ENCODE measurements around the gene PLXNA2. TPM values are rescaled to one million over a fixed set of nuclear protein-coding genes. Genes with fewer than 3 reads are reported as not detected.

Gene PLXNA2
- total RNA-seq, 2 experiments from 2014 or later: 0.08 TPM; not detected in 1

- Mint-ChIP-seq H3K9me3 (no peaks in the 10 kb centered on the region), H3K36me3 (no peaks in the 10 kb centered on the region), H3K4me3 (no peak overlapping the region), H3K27ac (no peak overlapping the region), H3K4me1 (no peaks in the 10 kb centered on the region), H3K27me3 (no peaks in the 10 kb centered on the region)
- DNase-seq: no peak
Observed at GRCh38 chr1:208200116-208200515, 44.1 kb downstream of the PLXNA2 start.

DNA sequence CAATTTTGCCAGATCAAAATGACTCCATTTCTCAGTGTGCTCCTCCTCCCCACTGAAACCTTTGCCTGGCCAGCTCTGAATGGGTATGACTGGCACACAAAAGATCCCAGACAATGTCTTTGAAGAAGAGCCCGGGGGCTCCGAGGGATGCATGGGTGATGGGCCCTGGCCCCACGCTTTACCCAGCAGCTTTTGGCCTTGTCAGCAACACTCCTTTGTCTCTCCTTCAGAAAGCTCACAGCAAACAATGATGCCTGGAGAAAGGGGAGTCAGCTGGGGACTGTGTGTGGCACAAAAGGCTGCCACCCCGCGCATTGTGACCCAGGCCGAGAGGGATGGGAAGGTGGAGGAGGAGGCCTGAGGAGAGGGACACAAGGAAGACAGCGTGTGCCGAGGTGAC, 45.9 kb downstream of the PLXNA2 start:
- DNase-seq: no peak
- Mint-ChIP-seq H3K9me3 (no peaks in the 10 kb centered on the region), H3K27me3 (no peaks in the 10 kb centered on the region), H3K4me3 (no peak overlapping the region), H3K4me1 (no peaks in the 10 kb centered on the region), H3K27ac (no peak overlapping the region), H3K36me3 (no peaks in the 10 kb centered on the region)

GRCh38 chr1:208194944-208195343, 49.2 kb downstream of the PLXNA2 start:
- no peak for DNase-seq
- H3K4me3 Mint-ChIP-seq: no peak overlapping the region
- no peaks in the 10 kb centered on the region for H3K36me3 Mint-ChIP-seq
- no peaks in the 10 kb centered on the region for H3K4me1 Mint-ChIP-seq
- H3K27me3 Mint-ChIP-seq: no peaks in the 10 kb centered on the region
- no peaks in the 10 kb centered on the region for H3K9me3 Mint-ChIP-seq
- no peak overlapping the region for H3K27ac Mint-ChIP-seq

- Mint-ChIP-seq H3K27me3 (no peaks in the 10 kb centered on the region), H3K4me1 (peaks cover 10% of the 10 kb centered on the region), H3K27ac (no peak overlapping the region), H3K4me3 (no peak overlapping the region), H3K9me3 (no peaks in the 10 kb centered on the region), H3K36me3 (no peaks in the 10 kb centered on the region)
- no peak for DNase-seq
Observed at GRCh38 chr1:208192995-208193394, 51.2 kb downstream of the PLXNA2 start.

- Mint-ChIP-seq H3K36me3 (no peaks in the 10 kb centered on the region), H3K27ac (no peak overlapping the region), H3K9me3 (no peaks in the 10 kb centered on the region), H3K27me3 (no peaks in the 10 kb centered on the region), H3K4me3 (no peak overlapping the region), H3K4me1 (peaks cover 10% of the 10 kb centered on the region)
- no peak for DNase-seq
Observed at GRCh38 chr1:208190784-208191183, 53.4 kb downstream of the PLXNA2 start.

DNA sequence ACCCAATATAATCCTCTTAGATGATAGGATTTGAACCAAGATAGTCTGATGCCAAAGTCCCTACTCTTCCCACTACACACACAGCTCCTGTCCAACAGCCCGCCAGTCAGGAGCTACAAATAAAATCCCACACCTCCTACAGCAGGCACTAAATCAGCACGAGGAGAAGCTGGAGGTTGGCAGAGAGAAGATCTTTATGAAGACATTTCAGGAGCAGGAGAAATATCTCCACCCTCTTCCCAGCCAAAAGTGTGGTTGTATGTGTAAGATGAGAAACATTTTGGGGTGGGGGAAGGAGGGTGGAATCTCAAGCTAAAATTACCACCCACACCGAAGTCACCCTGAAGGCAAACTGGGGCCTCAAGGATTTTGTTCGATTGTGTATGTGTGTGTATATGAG, 54.5 kb downstream of the PLXNA2 start:
- no peaks in the 10 kb centered on the region for H3K27me3 Mint-ChIP-seq
- H3K4me3 Mint-ChIP-seq: no peak overlapping the region
- no peaks in the 10 kb centered on the region for H3K36me3 Mint-ChIP-seq
- H3K27ac Mint-ChIP-seq: no peak overlapping the region
- H3K4me1 Mint-ChIP-seq: peaks cover 10% of the 10 kb centered on the region
- no peaks in the 10 kb centered on the region for H3K9me3 Mint-ChIP-seq
- no peak for DNase-seq

DNA sequence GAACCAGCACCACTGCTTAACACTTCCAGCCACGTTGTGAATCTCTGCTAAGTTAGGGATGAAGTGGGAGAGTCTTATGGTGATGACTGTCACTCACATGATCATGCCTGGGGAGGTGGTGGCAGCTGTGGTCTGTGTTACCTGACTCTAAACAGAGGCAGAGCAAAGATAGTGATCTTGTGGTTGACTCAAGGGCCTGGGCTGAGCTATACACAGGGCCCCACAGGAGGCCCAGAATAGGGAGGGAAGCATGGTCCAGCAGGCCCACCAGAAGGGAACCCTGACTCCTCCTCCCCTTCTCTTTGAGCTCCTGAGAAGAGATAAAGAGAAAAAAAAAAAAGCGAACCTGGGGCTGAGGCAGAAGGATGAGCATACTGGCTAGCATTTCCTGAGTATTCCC, 55.0 kb downstream of the PLXNA2 start:
- no peaks in the 10 kb centered on the region for H3K27me3 Mint-ChIP-seq

GRCh38 chr1:208188607-208189006, 55.6 kb downstream of the PLXNA2 start:
- H3K27me3 Mint-ChIP-seq: no peaks in the 10 kb centered on the region
- H3K9me3 Mint-ChIP-seq: no peaks in the 10 kb centered on the region
- no peak overlapping the region for H3K4me3 Mint-ChIP-seq
- peaks cover 10% of the 10 kb centered on the region for H3K4me1 Mint-ChIP-seq
- DNase-seq: no peak
- H3K27ac Mint-ChIP-seq: no peak overlapping the region
- H3K36me3 Mint-ChIP-seq: no peaks in the 10 kb centered on the region

More for the DNA sequence above, 55.0 kb downstream of the PLXNA2 start:
- H3K27ac Mint-ChIP-seq: no peak overlapping the region
- H3K4me3 Mint-ChIP-seq: no peak overlapping the region
- peaks cover 10% of the 10 kb centered on the region for H3K4me1 Mint-ChIP-seq
- DNase-seq: no peak
- H3K36me3 Mint-ChIP-seq: no peaks in the 10 kb centered on the region
- no peaks in the 10 kb centered on the region for H3K9me3 Mint-ChIP-seq

DNA sequence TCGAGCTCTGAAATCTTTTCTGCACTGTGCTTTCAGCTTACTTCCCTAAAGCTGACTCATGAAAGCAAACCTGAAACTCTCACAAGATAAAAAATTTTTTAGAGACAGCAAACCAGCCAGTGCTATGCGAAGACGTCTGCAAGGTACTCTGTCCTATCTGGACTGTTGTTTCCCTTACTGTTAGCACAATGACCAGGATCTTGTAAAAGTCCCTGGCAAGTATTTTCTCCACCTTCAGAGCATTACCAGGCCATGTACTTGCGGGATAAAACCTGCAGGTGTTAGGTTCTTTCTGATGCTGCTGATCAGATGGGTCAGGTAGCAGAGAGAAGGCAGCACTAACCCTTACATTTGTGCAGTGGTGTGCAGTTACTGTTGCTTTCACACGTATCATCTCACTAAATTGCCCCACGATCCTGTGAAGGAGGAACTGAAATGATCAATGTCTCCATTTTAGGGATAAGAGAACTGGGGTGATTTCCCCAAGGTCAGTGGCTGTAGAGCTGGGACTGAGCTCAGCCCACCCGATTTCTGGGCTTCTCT, 56.6 kb downstream of the PLXNA2 start:
- Mint-ChIP-seq H3K9me3 (no peaks in the 10 kb centered on the region), H3K36me3 (no peaks in the 10 kb centered on the region), H3K27me3 (peaks cover 6% of the 10 kb centered on the region), H3K4me3 (no peak overlapping the region), H3K4me1 (peaks cover 10% of the 10 kb centered on the region), H3K27ac (no peak overlapping the region)
- no peak for DNase-seq

DNA sequence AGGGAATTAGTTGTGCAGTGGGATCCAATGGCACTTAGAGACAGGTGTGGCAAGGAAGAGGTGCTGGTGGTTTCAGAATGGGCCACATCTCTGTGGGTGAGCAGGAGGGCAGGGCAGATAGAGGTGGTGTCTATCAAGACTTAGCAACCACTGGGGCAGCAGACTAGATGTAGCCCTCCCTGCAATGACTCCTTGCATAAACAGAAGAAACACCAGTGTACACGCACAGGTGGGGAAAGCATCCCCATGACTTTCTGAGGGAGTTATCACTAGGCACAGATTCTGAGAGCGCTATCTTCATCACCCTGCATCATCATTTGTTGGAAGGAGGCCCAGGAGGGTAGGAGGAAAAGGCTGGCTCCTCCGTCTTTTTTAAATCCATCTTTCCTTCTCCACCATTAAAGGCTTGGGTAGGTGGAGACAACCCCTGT, 58.4 kb downstream of the PLXNA2 start:
- no peak overlapping the region for H3K4me3 Mint-ChIP-seq
- H3K4me1 Mint-ChIP-seq: peaks cover 10% of the 10 kb centered on the region
- H3K27ac Mint-ChIP-seq: no peak overlapping the region
- no peaks in the 10 kb centered on the region for H3K36me3 Mint-ChIP-seq
- peaks cover 7% of the 10 kb centered on the region for H3K27me3 Mint-ChIP-seq
- no peak for DNase-seq
- no peaks in the 10 kb centered on the region for H3K9me3 Mint-ChIP-seq

- H3K9me3 Mint-ChIP-seq: no peaks in the 10 kb centered on the region
- DNase-seq: no peak
- H3K36me3 Mint-ChIP-seq: no peaks in the 10 kb centered on the region
- no peak overlapping the region for H3K4me3 Mint-ChIP-seq
- H3K4me1 Mint-ChIP-seq: peaks cover 10% of the 10 kb centered on the region
- H3K27me3 Mint-ChIP-seq: peaks cover 7% of the 10 kb centered on the region
- no peak overlapping the region for H3K27ac Mint-ChIP-seq
Observed at GRCh38 chr1:208184966-208185654, 59.1 kb downstream of the PLXNA2 start.

DNA sequence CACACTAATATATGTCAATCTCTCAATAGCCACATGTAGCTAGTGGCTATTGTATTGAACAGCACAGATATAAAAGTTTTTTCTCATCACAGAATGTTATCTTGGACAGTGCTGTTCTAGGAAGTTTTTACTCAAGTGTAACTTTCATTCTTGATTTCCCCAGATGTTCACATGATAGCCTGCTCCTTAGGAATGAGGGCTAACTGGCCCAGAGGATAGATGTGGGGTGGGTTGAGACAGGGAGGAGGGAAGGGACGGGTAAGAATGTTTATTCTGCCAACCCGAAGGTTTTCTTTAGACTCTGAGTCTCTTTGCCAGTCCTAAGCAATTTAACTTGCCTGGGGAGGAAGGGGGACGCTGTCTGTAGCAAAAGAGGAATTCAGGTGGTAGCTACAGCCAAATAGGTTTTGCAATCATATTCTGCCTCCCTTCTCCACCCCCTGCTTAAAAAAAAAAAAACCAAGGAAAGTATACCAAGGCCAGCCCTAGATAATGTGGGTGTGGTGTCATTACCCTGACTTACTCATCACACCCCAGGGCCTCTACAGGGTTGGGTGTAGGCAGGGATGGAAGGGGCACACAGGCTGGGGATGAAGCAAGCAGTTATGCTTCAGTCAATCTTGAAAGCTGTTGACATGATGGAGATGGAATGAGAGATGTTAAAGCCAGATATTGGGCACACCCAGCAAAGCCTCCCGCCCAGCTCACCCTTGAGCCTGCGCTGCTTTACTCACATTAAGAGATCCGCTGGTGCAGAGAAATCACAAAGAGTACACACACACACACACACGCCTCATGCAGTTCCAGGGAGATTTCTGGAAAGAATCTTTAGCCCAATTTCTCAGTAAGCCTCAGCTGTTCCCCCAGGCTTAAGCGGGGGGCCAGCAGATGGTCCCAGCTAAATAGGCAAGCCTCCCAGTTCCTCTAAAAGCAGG, 59.9 kb downstream of the PLXNA2 start:
- peaks cover 7% of the 10 kb centered on the region for H3K27me3 Mint-ChIP-seq
- no peaks in the 10 kb centered on the region for H3K9me3 Mint-ChIP-seq
- peaks cover 5% of the 10 kb centered on the region for H3K4me1 Mint-ChIP-seq
- no peak overlapping the region for H3K4me3 Mint-ChIP-seq
- no peak overlapping the region for H3K27ac Mint-ChIP-seq
- H3K36me3 Mint-ChIP-seq: no peaks in the 10 kb centered on the region
- DNase-seq: no peak

- H3K27ac Mint-ChIP-seq: no peak overlapping the region
- no peak for DNase-seq
- H3K4me3 Mint-ChIP-seq: no peak overlapping the region
- H3K4me1 Mint-ChIP-seq: no peaks in the 10 kb centered on the region
- no peaks in the 10 kb centered on the region for H3K9me3 Mint-ChIP-seq
- H3K36me3 Mint-ChIP-seq: no peaks in the 10 kb centered on the region
- peaks cover 7% of the 10 kb centered on the region for H3K27me3 Mint-ChIP-seq
Observed at GRCh38 chr1:208182880-208183645, 61.1 kb downstream of the PLXNA2 start.

DNA sequence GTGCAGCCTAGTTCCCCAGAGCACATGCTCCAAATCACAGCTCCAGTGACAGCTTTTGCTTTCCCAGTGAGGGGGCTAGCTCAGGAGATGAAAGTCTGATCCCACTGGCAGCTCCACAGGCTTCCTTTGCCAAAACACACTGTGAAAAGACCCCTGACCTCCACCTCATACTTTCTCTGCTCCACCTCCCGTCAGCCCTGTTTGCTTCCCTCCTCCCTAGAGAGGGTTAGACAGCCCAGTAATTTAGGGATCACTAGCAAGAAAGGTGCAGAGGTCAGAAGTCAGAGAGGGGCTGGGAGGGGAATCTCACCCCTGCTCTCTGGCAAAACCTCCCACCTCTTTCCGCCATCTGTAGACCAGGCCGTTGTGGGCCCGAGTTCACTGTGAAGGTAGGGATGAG, 62.8 kb downstream of the PLXNA2 start:
- H3K36me3 Mint-ChIP-seq: no peaks in the 10 kb centered on the region
- no peak overlapping the region for H3K27ac Mint-ChIP-seq
- no peaks in the 10 kb centered on the region for H3K4me1 Mint-ChIP-seq
- peaks cover 7% of the 10 kb centered on the region for H3K27me3 Mint-ChIP-seq
- H3K9me3 Mint-ChIP-seq: no peaks in the 10 kb centered on the region
- no peak overlapping the region for H3K4me3 Mint-ChIP-seq
- no peak for DNase-seq

GRCh38 chr1:208180421-208180820, 63.8 kb downstream of the PLXNA2 start:
- H3K4me1 Mint-ChIP-seq: no peaks in the 10 kb centered on the region
- no peak overlapping the region for H3K27ac Mint-ChIP-seq
- H3K36me3 Mint-ChIP-seq: no peaks in the 10 kb centered on the region
- no peaks in the 10 kb centered on the region for H3K9me3 Mint-ChIP-seq
- no peak overlapping the region for H3K4me3 Mint-ChIP-seq
- DNase-seq: no peak
- peaks cover 7% of the 10 kb centered on the region for H3K27me3 Mint-ChIP-seq
